Endothelial cell of umbilical vein (primary cell): Measurements from ENCODE around the gene STPG4. TPM values are rescaled to one million over a fixed set of nuclear protein-coding genes. Genes with fewer than 3 reads are reported as not detected.
"Not testable (repeated sequence)": the region's sequence is repeated elsewhere in the genome, so short reads cannot be mapped to it uniquely, and the experiment has no call there.

Experiments
- BruUV-seq: library from RNA; stranded (reverse); fragments of 400-500 nt; replicated peaks from 2 replicates; lab custom pipeline; 2021; lab: Mats Ljungman, UMichigan
- CTCF ChIA-PET: fragments of 300-600, 350-600 bp; sonication (Branson Sonifier 250); formaldehyde crosslinking; loops from one replicate; lab custom pipeline; 2021; ENCODE audit warnings: antibody characterized with exemption, inconsistent platforms; lab: Charles Lee
- POLR2A ChIA-PET: fragments of 300-600, 350-600 bp; sonication (Branson Sonifier 250); formaldehyde crosslinking; loops from one replicate; lab custom pipeline; 2021; ENCODE audit warnings: antibody characterized with exemption, inconsistent platforms; lab: Charles Lee
- DNase-seq: peaks from one replicate; pipeline ENCODE4 v3.0.0-alpha.2; 2011; ENCODE audit warnings: low read depth, low spot score
- FAIRE-seq: peaks from 2 replicates; lab custom pipeline; 2011; peaks lifted over from hg19 to GRCh38; lab: Jason Lieb, UNC
- H2AFZ ChIP-seq: 2 replicates; pipeline ENCODE4 v1.6.0; 2012; ENCODE audit warnings: low read depth, low read length, control low read depth, inconsistent platforms
- H3K27ac ChIP-seq: 2 replicates; pipeline ENCODE4 v1.5.1; 2011; ENCODE audit warnings: low read depth, mild to moderate bottlenecking, control low read depth, low read length, moderate library complexity; ENCODE audit not compliant: insufficient read depth
- H3K27me3 ChIP-seq, 2 experiments: 2 replicates each; pipeline versions ENCODE4 v1.6.0 to v1.6.1; 2011; ENCODE audit warnings: low read length in 2 of 2, mixed read lengths in 1 of 2; ENCODE audit not compliant: control insufficient read depth in 2 of 2, insufficient read depth in 2 of 2
- H3K36me3 ChIP-seq, 2 experiments: 2 replicates in 1 of 2; 3 replicates in 1 of 2; pipeline ENCODE4 v1.5.1; 2011; ENCODE audit warnings: low read length in 2 of 2, mild to moderate bottlenecking in 1 of 2, moderate library complexity in 1 of 2; ENCODE audit not compliant: control insufficient read depth in 2 of 2, insufficient read depth in 2 of 2; ENCODE audit errors: extremely low read depth in 1 of 2
- H3K4me1 ChIP-seq: 3 replicates; pipeline ENCODE4 v1.5.1; 2011; ENCODE audit warnings: mild to moderate bottlenecking, low read length; ENCODE audit not compliant: control insufficient read depth, insufficient read depth; ENCODE audit errors: extremely low read depth
- H3K4me2 ChIP-seq: 2 replicates; pipeline ENCODE4 v1.6.1; 2011; ENCODE audit warnings: low read length, control low read depth, mixed read lengths; ENCODE audit not compliant: insufficient read depth
- H3K4me3 ChIP-seq, 3 experiments: fragments of 200-600 bp in 1 of 3; sonication (generic), shearing (Covaris generic) in 1 of 3; replicated peaks in 1 of 3; 2 replicates each; pipeline ENCODE4 v1.5.1; 2011 to 2016; ENCODE audit warnings: control low read depth in 3 of 3, low read length in 3 of 3, mild to moderate bottlenecking in 2 of 3, inconsistent platforms in 1 of 3, low read depth in 1 of 3, moderate library complexity in 1 of 3; ENCODE audit not compliant: insufficient read depth in 1 of 3
- H3K79me2 ChIP-seq: 2 replicates; pipeline ENCODE4 v1.6.0; 2012; ENCODE audit warnings: low read length, inconsistent platforms; ENCODE audit not compliant: control insufficient read depth, insufficient read depth
- H3K9ac ChIP-seq: replicated peaks from 2 replicates; pipeline ENCODE3; 2011; ENCODE audit warnings: low read length, control low read depth; ENCODE audit not compliant: insufficient read depth; ENCODE audit errors: extremely low read depth
- H3K9me1 ChIP-seq: replicated peaks from 3 replicates; pipeline ENCODE4 v1.6.0; 2011; ENCODE audit warnings: mild to moderate bottlenecking, low read length; ENCODE audit not compliant: control insufficient read depth, insufficient read depth; ENCODE audit errors: extremely low read depth
- H3K9me3 ChIP-seq: replicated peaks from 2 replicates; pipeline ENCODE4 v1.5.1; 2012; ENCODE audit warnings: low read length, inconsistent platforms; ENCODE audit not compliant: control insufficient read depth, insufficient read depth
- H4K20me1 ChIP-seq: replicated peaks from 2 replicates; pipeline ENCODE3; 2011; ENCODE audit warnings: mild to moderate bottlenecking, low read length; ENCODE audit not compliant: control insufficient read depth, insufficient read depth; ENCODE audit errors: extremely low read depth
- CTCF ChIP-seq, 2 donors: IDR thresholded peaks; 1 replicate in 1 of 2; 2 replicates in 1 of 2; pipeline ENCODE4 v1.5.1; 2011; ENCODE audit warnings: low read length in 2 of 2, mild to moderate bottlenecking in 2 of 2, moderate library complexity in 2 of 2, control low read depth in 1 of 2, inconsistent platforms in 1 of 2, low read depth in 1 of 2; ENCODE audit not compliant: insufficient read depth in 1 of 2; ENCODE audit errors: extremely low read depth in 1 of 2
- EZH2 ChIP-seq: IDR thresholded peaks from 2 replicates; pipeline ENCODE4 v1.6.1; 2012; ENCODE audit warnings: borderline replicate concordance, low read depth, mild to moderate bottlenecking, moderate library complexity, low read length, inconsistent platforms; ENCODE audit not compliant: severe bottlenecking
- FOS ChIP-seq: IDR thresholded peaks from 2 replicates; pipeline ENCODE4 v1.6.1; 2011; ENCODE audit warnings: mild to moderate bottlenecking, low read length, moderate library complexity, borderline replicate concordance; ENCODE audit not compliant: insufficient read depth
- GATA2 ChIP-seq: IDR thresholded peaks from 2 replicates; pipeline ENCODE4 v1.7.0; 2011; ENCODE audit warnings: low read depth, mild to moderate bottlenecking, moderate library complexity, mixed read lengths, low read length; ENCODE audit not compliant: insufficient read length, insufficient read depth
- JUN ChIP-seq: IDR thresholded peaks from 2 replicates; pipeline ENCODE4 v1.6.1; 2011; ENCODE audit warnings: borderline replicate concordance, low read depth; ENCODE audit not compliant: insufficient read length, insufficient read depth
- MAX ChIP-seq: IDR thresholded peaks from 2 replicates; pipeline ENCODE4 v1.6.1; 2011; ENCODE audit not compliant: insufficient read depth, insufficient read length
- POLR2A ChIP-seq: IDR thresholded peaks from 2 replicates; pipeline ENCODE4 v1.6.1; 2012; ENCODE audit warnings: low read depth, mild to moderate bottlenecking, control low read depth, low read length
- POLR2AphosphoS5 ChIP-seq: IDR thresholded peaks from 2 replicates; pipeline ENCODE4 v1.6.1; 2012; ENCODE audit warnings: low read depth, mild to moderate bottlenecking, control low read depth, low read length, moderate library complexity; ENCODE audit not compliant: insufficient read depth
- dilution Hi-C: fragments of 300-500 bp; cut with MboI; formaldehyde crosslinking; loops from one replicate; pipeline ENCODE4 v1.15.0; 2019; ENCODE audit warnings: low sequenced_read_pairs; ENCODE audit not compliant: extremely low pct_ligation_motif_present
- intact Hi-C: fragments of 100-400 bp; cut with micrococcal nuclease; formaldehyde crosslinking; loops from one replicate; pipeline ENCODE4 v1.10.0; 2022
- polyA plus RNA-seq, 4 experiments: library from polyadenylated mRNA; depleted of rRNA in 3 of 4; stranded (reverse) in 3 of 4; unstranded in 1 of 4; fragments of >200 nt; gene quantifications; 2 replicates each; pipeline versions ENCODE4 v1.2.1 to v1.2.3, GENCODE V29; 2011 to 2012; ENCODE audit warnings: missing spikeins in 1 of 4
- total RNA-seq: library from RNA; stranded (reverse); gene quantifications from 2 replicates; pipeline ENCODE4 v1.2.3, GENCODE V29; 2021

The STPG4 gene
- total and polyA plus RNA-seq, 2 donors (not counting 3 experiments of a cell fraction or from before 2014, with no cell fraction given), result 0.53 TPM; not detected in 1

GRCh38 chr2:47186351-47186750 lies 31.2 kb upstream of the STPG4 start:
- dilution Hi-C loops, result no loop called here
- Histone ChIP-seq H3K9ac (no peak overlapping the region), H3K4me2 (no peak overlapping the region), H3K4me1 (peaks cover 19% of the 10 kb centered on the region), H3K4me3 (no peak overlapping the region), H3K36me3 (no peaks in the 10 kb centered on the region), H2AFZ (no peak overlapping the region), H3K27me3 (no peaks in the 10 kb centered on the region), H3K79me2 (no peaks in the 10 kb centered on the region), H4K20me1 (no peaks in the 10 kb centered on the region), H3K9me3 (no peaks in the 10 kb centered on the region), H3K9me1 (no peaks in the 10 kb centered on the region), H3K27ac (no peak overlapping the region)
- CTCF ChIA-PET, result no interaction called here
- DNase-seq (no peak), FAIRE-seq (no peak)
- POLR2A ChIA-PET, result no interaction called here
- BruUV-seq, result no TSS peak
- TF ChIP-seq JUN (no peak), POLR2AphosphoS5 (no peak), CTCF (IDR thresholded peaks at IDR 0.05; ENCODE audit: extremely low read depth in 1 of 2, insufficient read depth in 1 of 2, low read depth in 1 of 2, low read length in 2 of 2) (no peak), POLR2A (no peak), MAX (no peak), FOS (no peak), EZH2 (no peak), GATA2 (no peak)
- intact Hi-C loops, result no loop called here

GRCh38 chr2:47185098-47185497 lies 30.0 kb upstream of the STPG4 start:
- H3K27ac ChIP-seq, H3K36me3 ChIP-seq, H3K79me2 ChIP-seq, H3K4me3 ChIP-seq, H3K9me3 ChIP-seq, H2AFZ ChIP-seq, DNase-seq, CTCF ChIA-PET, H3K27me3 ChIP-seq, dilution Hi-C loops, BruUV-seq, H3K4me2 ChIP-seq, intact Hi-C loops, H4K20me1 ChIP-seq, POLR2A ChIA-PET, H3K9me1 ChIP-seq, H3K9ac ChIP-seq, FAIRE-seq: not testable (repeated sequence)
- peaks cover 11% of the 10 kb centered on the region for H3K4me1 ChIP-seq
